Middle frontal gyrus (tissue), 1 donor: Measurements from ENCODE around the gene TSPAN31.

ENCODE experiments used
- DNase-seq: peaks from one replicate; pipeline ENCODE4 v3.0.0-alpha.2; 2015; ENCODE audit warnings: low spot score; ENCODE audit errors: extremely low spot score

TSPAN31 gene

GRCh38 chr12:57735198-57735855, 9.5 kb upstream of the TSPAN31 start:
- DNase-seq, result no peak

GRCh38 chr12:57735952-57736740, 8.7 kb upstream of the TSPAN31 start:
- no peak for DNase-seq

GRCh38 chr12:57736741-57737466, 7.9 kb upstream of the TSPAN31 start:
- DNase-seq, result no peak

GRCh38 chr12:57737467-57738460, 7.1 kb upstream of the TSPAN31 start:
- no peak for DNase-seq

DNA sequence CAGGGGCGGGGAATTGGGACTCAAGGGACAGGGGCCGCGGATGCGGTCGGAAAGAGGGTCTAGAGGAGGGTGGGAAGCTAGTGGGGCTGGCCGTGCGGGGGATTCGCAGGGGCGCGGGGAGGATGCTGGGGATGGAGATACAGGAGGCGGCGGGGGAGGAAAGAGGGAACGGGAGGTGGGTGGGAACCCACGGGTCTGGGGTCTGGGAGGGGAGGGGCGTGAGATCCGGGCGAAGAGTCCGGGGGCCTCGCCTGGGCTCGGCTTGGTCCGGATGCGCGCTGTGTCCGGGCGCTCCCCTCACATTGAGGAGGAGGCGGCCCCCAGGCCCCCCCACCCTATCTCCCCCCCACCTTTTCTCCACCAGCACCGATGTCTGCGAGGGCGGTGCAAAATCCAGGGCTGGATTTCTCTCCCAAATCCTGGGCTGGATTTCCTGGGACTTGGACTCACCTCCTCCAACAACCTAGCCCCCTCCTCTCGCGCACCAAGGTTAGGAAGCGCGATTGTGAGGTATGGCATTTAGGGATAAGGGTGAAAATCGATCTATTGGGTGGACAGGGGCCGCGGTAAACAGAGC, 6.1 kb upstream of the TSPAN31 start, which contains the start of gene AGAP2:
Gene AGAP2, minus strand, starts transcription at position 82 of the 577 bp plus-strand sequence. CDS start 496 bp downstream, outside the sequence.
- DNase-seq, result peak; percentile 48

DNA sequence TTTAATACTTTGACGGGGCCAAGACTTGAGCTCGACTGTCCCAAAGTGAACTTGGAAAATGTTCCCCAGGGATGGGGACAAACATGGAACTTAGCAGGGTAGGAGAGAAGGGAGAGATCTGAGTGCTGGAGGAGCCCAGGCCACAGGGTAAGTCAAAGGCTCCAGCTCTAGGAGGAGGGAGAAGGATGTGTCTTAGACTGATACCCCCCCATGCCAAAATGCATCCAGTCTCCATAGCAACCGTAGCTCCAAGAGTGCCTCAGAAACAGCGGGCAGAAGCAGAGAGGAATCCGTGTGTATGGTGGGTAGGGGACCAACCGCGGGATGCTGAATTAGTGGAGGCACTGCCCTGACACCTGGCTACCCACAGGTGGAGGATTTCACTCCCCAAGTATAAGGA, 5.5 kb upstream of the TSPAN31 start:
- no peak for DNase-seq

GRCh38 chr12:57739914-57740538, 4.8 kb upstream of the TSPAN31 start:
- DNase-seq, result no peak

- no peak for DNase-seq
Observed at GRCh38 chr12:57740656-57741412, 4.0 kb upstream of the TSPAN31 start.

- DNase-seq, result no peak
Observed at GRCh38 chr12:57741413-57741789, 3.4 kb upstream of the TSPAN31 start.

- no peak for DNase-seq
Observed at GRCh38 chr12:57741844-57742738, 2.7 kb upstream of the TSPAN31 start.

DNA sequence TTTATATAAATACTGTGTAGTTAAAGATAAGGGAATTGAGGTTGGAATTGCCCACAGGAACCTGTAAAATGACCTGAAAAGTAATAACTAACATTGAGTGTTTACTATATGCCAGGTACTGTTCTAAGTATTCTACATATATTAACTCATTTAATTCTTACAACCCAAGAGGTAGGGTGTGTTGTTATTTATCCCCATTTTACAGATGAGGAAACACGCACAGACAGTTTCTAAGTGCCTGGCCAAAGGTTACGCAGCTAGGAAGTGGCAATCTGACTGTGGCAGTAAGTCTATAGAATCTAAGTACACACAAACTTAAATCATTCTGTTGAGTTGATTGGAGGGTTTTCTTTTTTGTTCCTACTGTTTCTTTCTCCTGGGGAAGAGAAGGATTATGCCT, 1.1 kb upstream of the TSPAN31 start:
- no peak for DNase-seq

DNA sequence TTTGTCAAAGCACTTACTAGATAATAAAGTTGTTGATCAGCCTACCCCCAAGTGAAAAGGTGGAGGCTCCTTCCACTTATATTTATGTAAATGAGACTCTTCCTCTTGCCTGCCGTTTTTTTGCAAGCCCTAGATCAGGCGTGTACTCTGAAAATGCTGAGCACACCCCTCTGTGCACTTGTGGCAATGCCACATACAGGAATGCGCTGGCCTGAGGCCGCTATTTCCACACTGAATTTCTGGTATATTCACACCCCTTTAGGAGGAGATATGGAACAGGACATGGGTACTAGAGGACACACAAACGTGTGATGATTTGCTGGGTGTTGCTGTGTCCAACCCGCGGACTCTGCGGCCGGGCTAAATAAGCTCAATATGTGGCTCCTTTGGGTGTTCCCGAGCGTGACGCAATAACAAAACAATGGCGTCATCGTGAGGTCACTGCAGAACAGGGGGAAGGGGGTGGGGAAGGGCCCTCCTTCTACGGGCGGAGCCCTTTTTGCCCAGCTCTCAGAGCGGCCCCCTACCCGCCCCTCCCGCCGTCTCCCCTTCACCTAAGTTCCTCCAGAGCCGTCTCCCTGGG, 554 bp upstream of the TSPAN31 start:
- DNase-seq, result no peak

DNA sequence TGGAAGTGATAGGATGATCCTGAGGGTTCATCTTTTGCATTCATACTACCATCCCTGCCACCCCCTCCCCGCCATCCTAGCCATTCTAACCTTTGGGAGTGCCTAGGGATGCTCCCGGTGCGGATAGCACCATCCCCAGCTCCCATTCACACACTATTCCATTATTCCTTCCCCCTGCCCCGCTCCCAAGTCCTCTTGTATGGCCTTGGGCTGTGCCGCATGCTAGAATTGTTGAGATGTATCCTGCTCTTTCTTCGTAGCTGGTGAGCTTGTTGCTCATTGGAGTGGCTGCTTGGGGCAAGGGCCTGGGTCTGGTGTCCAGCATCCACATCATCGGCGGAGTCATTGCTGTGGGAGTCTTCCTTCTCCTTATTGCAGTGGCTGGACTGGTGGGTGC, 644 bp downstream of the TSPAN31 start:
- DNase-seq, result no peak

- DNase-seq, result no peak
Observed at GRCh38 chr12:57746025-57746424, 1.2 kb downstream of the TSPAN31 start.

DNA sequence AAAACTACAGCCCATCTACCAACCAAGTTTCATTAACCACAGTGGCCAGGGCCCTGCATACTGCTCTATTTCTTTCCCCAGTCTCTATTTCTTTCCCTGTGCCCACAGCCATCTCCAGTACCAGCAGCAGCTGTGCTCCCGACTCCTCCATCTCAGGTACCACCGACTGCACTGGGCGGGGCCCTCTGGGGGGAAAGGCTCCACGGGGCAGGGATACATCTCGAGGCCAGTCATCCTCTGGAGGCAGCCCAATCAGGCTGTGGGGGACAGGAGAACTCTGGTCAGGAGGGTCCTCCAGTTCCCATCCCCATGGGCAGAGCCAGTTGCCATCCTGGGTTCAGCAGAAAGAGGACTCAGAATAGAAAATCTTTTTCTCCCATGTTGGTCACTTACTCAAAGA, 4.2 kb downstream of the TSPAN31 start:
- no peak for DNase-seq

GRCh38 chr12:57750561-57751431, 6.0 kb downstream of the TSPAN31 start:
- no peak for DNase-seq

DNA sequence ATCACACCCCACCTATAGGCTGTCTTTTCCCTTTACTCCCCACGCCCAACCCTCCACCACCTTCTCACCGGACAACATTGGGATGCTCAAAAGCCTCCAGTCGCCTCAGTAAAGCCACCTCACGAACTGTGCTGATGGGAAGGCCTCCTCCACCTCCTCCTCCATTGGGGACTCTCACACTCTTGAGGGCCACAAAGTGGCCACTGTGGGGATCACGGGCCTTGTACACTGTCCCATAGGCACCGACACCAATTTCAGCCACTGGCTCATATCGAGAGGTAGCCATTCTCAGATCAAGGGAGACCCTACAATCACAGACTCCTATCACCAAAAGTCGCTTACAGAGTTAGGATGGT, 6.6 kb downstream of the TSPAN31 start:
- no peak for DNase-seq
